Heart left ventricle (tissue), 16 donors: ENCODE results near the gene FAM168A. TPM values are rescaled to one million over a fixed set of nuclear protein-coding genes. Genes with fewer than 3 reads are reported as not detected.

ENCODE experiments used
- ATAC-seq, 4 donors: fragments of 200-7000 bp; cut with Tn5 transposase; one replicate each; pipeline ENCODE4 v1.9.1; 2020 to 2022; ENCODE audit warnings: moderate library complexity in 4 of 4, mild to moderate bottlenecking in 3 of 4, moderate number of reproducible peaks in 1 of 4
- DNase-seq, 5 donors: peaks; one replicate each; pipeline ENCODE4 v3.0.0-alpha.2; 2020
- H3K27ac ChIP-seq, 12 donors: fragments of 200-600 bp; sonication (generic) in 4 of 12; one replicate each; pipeline versions ENCODE4 v1.5.0 to v1.8.0; 2016 to 2022; ENCODE audit warnings: mild to moderate bottlenecking in 2 of 12
- H3K27me3 ChIP-seq, 9 donors: fragments of 200-600 bp; sonication (generic) in 2 of 9; one replicate each; pipeline versions ENCODE4 v1.5.1 to v1.8.0; 2016 to 2022; ENCODE audit warnings: mild to moderate bottlenecking in 3 of 9
- H3K36me3 ChIP-seq, 9 donors: fragments of 200-600 bp; sonication (generic) in 2 of 9; one replicate each; pipeline versions ENCODE4 v1.5.0 to v1.8.0; 2018 to 2022; ENCODE audit warnings: mild to moderate bottlenecking in 2 of 9
- H3K4me1 ChIP-seq, 12 donors: fragments of 200-600 bp; sonication (generic) in 4 of 12; one replicate each; pipeline versions ENCODE4 v1.5.0 to v1.8.0; 2016 to 2022; ENCODE audit warnings: mild to moderate bottlenecking in 3 of 12
- H3K4me3 ChIP-seq, 12 donors: fragments of 200-600 bp; sonication (generic) in 4 of 12; one replicate each; pipeline versions ENCODE4 v1.5.0 to v1.8.0; 2017 to 2022; ENCODE audit warnings: mild to moderate bottlenecking in 9 of 12, moderate library complexity in 4 of 12
- H3K9me3 ChIP-seq, 12 donors: fragments of 200-600 bp; sonication (generic) in 4 of 12; one replicate each; pipeline versions ENCODE4 v1.5.0 to v1.8.0; 2016 to 2022; ENCODE audit warnings: mild to moderate bottlenecking in 1 of 12
- CTCF ChIP-seq, 12 donors: fragments of 200-600 bp; sonication (generic) in 4 of 12; IDR thresholded peaks; one replicate each; pipeline versions ENCODE4 v1.5.0 to v1.8.0; 2018 to 2022; ENCODE audit warnings: antibody characterized with exemption in 12 of 12, mild to moderate bottlenecking in 5 of 12
- POLR2A ChIP-seq, 2 donors: fragments of 450-650 bp; IDR thresholded peaks; one replicate each; pipeline ENCODE4 v1.6.1; 2017; ENCODE audit warnings: antibody characterized with exemption in 2 of 2, mild to moderate bottlenecking in 2 of 2, moderate library complexity in 2 of 2
- WGBS, 4 donors: extraction: QIAGEN DNeasy Blood & Tissue Kit in 2 of 4; methylation state at CpG; one replicate each; pipeline versions ENCODE4 v1.1.5 to v1.1.7; 2013 to 2018; 5-methylcytosine and 5-hydroxymethylcytosine counted together
- intact Hi-C, 10 donors: fragments of 100-400 bp; cut with DNase I; formaldehyde crosslinking; loops; one replicate each; pipeline versions ENCODE4 v1.11.1 to v1.14.2; 2022
- polyA plus RNA-seq, 2 donors: library from polyadenylated mRNA; stranded (reverse); fragments of 200-250 nt; gene quantifications; one replicate each; pipeline ENCODE4 v1.2.3, GENCODE V29; 2013
- total RNA-seq, 9 donors: library from RNA; depleted of rRNA in 2 of 9; stranded (reverse); fragments of >200 nt in 2 of 9; fragmentation: NEBNext Ultra II Directional in 3 of 9; extraction: Animal tissue kit (Norgen Biotek cat#: 25700) in 3 of 9; gene quantifications; one replicate each; pipeline versions ENCODE4 v1.1.0 to v1.2.4, GENCODE V29; 2016 to 2023
- donor health status: ischemic (EF 13 %, LVEDD 7.1; RV severe dilation, severe dysfunction).
- donor health status: healthy with polysubstance abuse.
- donor health status: DM: no; HTN: yes; CAD: no.
- donor health status: DM: no; HTN: no; CAD: no.
- donor health status: ischemic (EF 25% LVEDD 6.9; RV normal size, moderate dysfunction).
- donor health status: ischemic (EF 25% LVEDD 5.7; RV mildly dilated, moderate dysfunction).
- donor health status: healthy.
- donor health status: DM: yes; HTN: yes; CAD: no.
- donor health status: ischemic (EF 35%, LVEDD 5.7; RV mildly dilated, moderate dysfunction).
- donor health status: nonischemic (EF 11% LVEDD 7.7; RV severe dilation, severe dysfunction).
- donor health status: DM: yes; HTN: yes; CAD: no.
- donor health status: PGD.
- donor health status: ischemic (EF 29% LVEDD 5.4; RV normal size, mild dysfunction).
- donor health status: nonischemic (EF 23%, LVEDD 6.1; RV moderate dilation, normal function).

The FAM168A gene
- total and polyA plus RNA-seq, 11 donors = 9.0 to 39.1 (median 27.8) TPM

- no peak for DNase-seq
- intact Hi-C loops = no loop called here
- no peak for ATAC-seq
- Histone ChIP-seq H3K4me1 (peaks cover 0 to 60% (median 13%) of the 10 kb centered on the region in 12 donors), H3K36me3 (peaks cover 0 to 3% (median 0%) of the 10 kb centered on the region in 9 donors), H3K4me3 (no peak overlapping the region), H3K9me3 (no peaks in the 10 kb centered on the region), H3K27ac (no peak overlapping the region), H3K27me3 (no peaks in the 10 kb centered on the region)
- 48 to 96% (median 93%) methylated on average over 1 of the region's 1 CpG for WGBS, 4 donors
- no peak for TF ChIP-seq POLR2A (IDR thresholded peaks at IDR 0.05)
- no peak for TF ChIP-seq CTCF (IDR thresholded peaks at IDR 0.05)
These were observed 139.7 kb downstream of the FAM168A start for GRCh38 chr11:73458201-73458600.

DNA sequence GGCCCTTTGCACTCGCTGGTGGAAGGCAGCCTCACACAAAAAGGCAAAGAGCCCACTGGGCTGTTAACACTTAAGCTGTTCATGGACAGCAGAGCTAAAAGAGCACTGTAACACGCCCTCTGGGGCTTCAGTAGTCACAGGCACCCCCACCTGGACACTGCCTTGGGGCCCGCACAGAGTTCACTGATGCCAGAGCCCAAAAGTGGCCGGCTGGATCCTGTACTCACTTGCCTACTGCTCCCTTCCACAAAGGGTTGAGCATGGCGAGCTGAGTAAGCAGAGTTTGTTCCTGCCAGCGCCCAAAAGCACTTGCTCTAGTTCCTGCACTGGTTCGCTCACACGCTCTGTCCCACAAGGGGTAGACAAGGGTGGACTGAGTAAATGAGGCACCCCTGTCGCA lies 142.9 kb downstream of the FAM168A start:
- Histone ChIP-seq H3K27ac (peak overlapping the region in 1 of 12 donors; percentile 27), H3K36me3 (peaks cover 0 to 3% (median 0%) of the 10 kb centered on the region in 9 donors), H3K9me3 (no peaks in the 10 kb centered on the region), H3K27me3 (no peaks in the 10 kb centered on the region), H3K4me3 (no peak overlapping the region), H3K4me1 (peaks cover 0 to 33% (median 0%) of the 10 kb centered on the region in 12 donors)
- ATAC-seq = peak in 3 of 4 donors; percentile 31 to 64 (median 41)
- WGBS, 4 donors = 90 to 98% (median 93%) methylated on average over 9 of the region's 9 CpGs
- peak in 1 of 5 donors; percentile 37 for DNase-seq
- intact Hi-C loops = no loop called here
- TF ChIP-seq CTCF (IDR thresholded peaks at IDR 0.05) (no peak), POLR2A (IDR thresholded peaks at IDR 0.05) (no peak)

- H3K27me3 ChIP-seq = no peaks in the 10 kb centered on the region
- WGBS, 4 donors = 84 to 88% (median 84%) methylated on average over 4 of the region's 4 CpGs
- no peaks in the 10 kb centered on the region for H3K9me3 ChIP-seq
- DNase-seq = no peak
- TF ChIP-seq POLR2A (IDR thresholded peaks at IDR 0.05) (no peak), CTCF (IDR thresholded peaks at IDR 0.05) (no peak)
- intact Hi-C loops = no loop called here
- no peak overlapping the region for H3K27ac ChIP-seq
- H3K4me1 ChIP-seq = peaks cover 0 to 29% (median 0%) of the 10 kb centered on the region in 12 donors
- peaks cover 0 to 3% (median 0%) of the 10 kb centered on the region in 9 donors for H3K36me3 ChIP-seq
- no peak overlapping the region for H3K4me3 ChIP-seq
- no peak for ATAC-seq
These were observed 144.3 kb downstream of the FAM168A start for GRCh38 chr11:73453562-73453961.

GRCh38 chr11:73452726-73453125 lies 145.2 kb downstream of the FAM168A start:
- DNase-seq = no peak
- Histone ChIP-seq H3K36me3 (peaks cover 0 to 3% (median 0%) of the 10 kb centered on the region in 9 donors), H3K9me3 (no peaks in the 10 kb centered on the region), H3K27me3 (no peaks in the 10 kb centered on the region), H3K4me3 (no peak overlapping the region), H3K4me1 (peaks cover 0 to 29% (median 0%) of the 10 kb centered on the region in 12 donors), H3K27ac (no peak overlapping the region)
- no peak for ATAC-seq
- intact Hi-C loops = no loop called here
- 96 to 99% (median 97%) methylated on average over 2 of the region's 2 CpGs for WGBS, 4 donors
- TF ChIP-seq CTCF (IDR thresholded peaks at IDR 0.05) (no peak), POLR2A (IDR thresholded peaks at IDR 0.05) (no peak)
